Activated naive CD8-positive, alpha-beta T cell treated with anti-CD3 and anti-CD28 coated beads, Interleukin-2, amount 50 U/mL, for 24 hours (primary cell): ENCODE data around the gene OXCT1.
A peak's percentile ranks its signal among the peaks of the same experiment; 100 is the strongest.

Experiments used
- ATAC-seq: fragments of 150-1000 bp; cut with Tn5 transposase; one replicate; pipeline ENCODE4 v1.10.0; 2021
- DNase-seq: peaks from one replicate; pipeline ENCODE4 v3.0.0; 2021
- H3K27ac Mint-ChIP-seq: one replicate; pipeline ENCODE4 v1.8.0; 2021; ENCODE audit warnings: mild to moderate bottlenecking, mixed read lengths
- H3K27me3 Mint-ChIP-seq: one replicate; pipeline ENCODE4 v1.8.0; 2021; ENCODE audit warnings: mixed read lengths
- H3K36me3 Mint-ChIP-seq: one replicate; pipeline ENCODE4 v1.8.0; 2021; ENCODE audit warnings: low read depth, mixed read lengths
- H3K4me1 Mint-ChIP-seq: one replicate; pipeline ENCODE4 v1.8.0; 2021; ENCODE audit warnings: mixed read lengths
- H3K4me3 Mint-ChIP-seq: one replicate; pipeline ENCODE4 v1.8.0; 2021; ENCODE audit warnings: mild to moderate bottlenecking, moderate library complexity, mixed read lengths
- H3K9me3 Mint-ChIP-seq: one replicate; pipeline ENCODE4 v1.8.0; 2021; ENCODE audit warnings: mixed read lengths

The OXCT1 gene

DNA sequence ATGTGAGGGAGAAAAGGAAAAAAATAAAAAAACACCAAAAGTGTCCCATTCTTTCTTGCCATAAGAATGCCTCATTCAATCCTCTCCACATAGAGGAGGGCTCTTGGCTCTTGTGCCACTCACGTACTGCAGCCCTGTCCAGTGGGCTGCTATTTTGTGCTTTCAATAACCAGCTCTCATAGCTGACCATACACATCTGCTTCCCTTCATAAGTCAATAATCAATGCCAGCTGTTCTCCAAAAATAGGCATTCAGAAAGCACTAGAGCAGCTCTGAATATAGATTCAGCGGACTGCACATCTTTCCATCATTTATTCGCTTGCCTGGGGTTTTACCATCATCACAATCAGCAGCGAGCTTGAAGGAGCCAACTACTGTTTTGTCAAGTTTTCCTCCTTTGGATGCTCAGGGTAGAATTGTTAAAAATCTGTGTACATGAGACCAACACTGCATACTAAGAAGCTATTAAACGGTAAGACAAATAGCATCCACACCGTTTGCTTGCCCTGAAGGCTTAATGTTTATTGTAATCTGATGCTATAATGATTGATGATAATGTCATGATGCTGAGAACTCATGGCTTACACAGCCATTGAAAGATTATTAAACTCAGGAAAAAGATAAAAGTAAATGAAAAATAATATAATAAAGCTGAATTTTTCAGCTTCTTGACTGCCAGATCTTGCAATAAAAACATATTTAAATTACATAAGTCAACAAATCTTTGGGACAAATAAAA, 80.0 kb downstream of the OXCT1 start:
- H3K27me3 Mint-ChIP-seq: no peaks in the 10 kb centered on the region
- H3K4me3 Mint-ChIP-seq: no peak overlapping the region
- DNase-seq (no peak), ATAC-seq (no peak)
- peaks cover 44% of the 10 kb centered on the region for H3K36me3 Mint-ChIP-seq
- no peaks in the 10 kb centered on the region for H3K9me3 Mint-ChIP-seq
- H3K4me1 Mint-ChIP-seq: peaks cover 2% of the 10 kb centered on the region
- no peak overlapping the region for H3K27ac Mint-ChIP-seq

DNA sequence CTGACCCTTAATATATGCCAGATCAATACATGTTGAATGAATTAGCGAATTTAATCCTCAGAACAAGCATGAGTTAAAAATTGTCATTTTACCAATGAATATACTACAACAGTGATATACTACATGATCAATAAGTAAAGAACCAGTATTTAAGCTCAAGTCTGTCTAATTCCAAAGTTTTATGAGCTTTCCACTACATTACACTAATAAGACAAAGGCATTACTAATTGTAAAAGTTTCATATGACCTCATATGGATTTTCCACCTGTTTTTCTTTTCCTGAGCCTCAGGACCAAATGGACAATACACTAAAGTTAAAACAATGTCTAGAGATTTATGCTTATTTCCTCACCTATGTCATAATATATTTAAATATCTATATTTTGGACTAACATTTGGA, 80.8 kb downstream of the OXCT1 start:
- DNase-seq (no peak), ATAC-seq (no peak)
- H3K4me1 Mint-ChIP-seq: peaks cover 2% of the 10 kb centered on the region
- no peaks in the 10 kb centered on the region for H3K27me3 Mint-ChIP-seq
- no peak overlapping the region for H3K27ac Mint-ChIP-seq
- no peaks in the 10 kb centered on the region for H3K9me3 Mint-ChIP-seq
- no peak overlapping the region for H3K4me3 Mint-ChIP-seq
- H3K36me3 Mint-ChIP-seq: peaks cover 42% of the 10 kb centered on the region

DNA sequence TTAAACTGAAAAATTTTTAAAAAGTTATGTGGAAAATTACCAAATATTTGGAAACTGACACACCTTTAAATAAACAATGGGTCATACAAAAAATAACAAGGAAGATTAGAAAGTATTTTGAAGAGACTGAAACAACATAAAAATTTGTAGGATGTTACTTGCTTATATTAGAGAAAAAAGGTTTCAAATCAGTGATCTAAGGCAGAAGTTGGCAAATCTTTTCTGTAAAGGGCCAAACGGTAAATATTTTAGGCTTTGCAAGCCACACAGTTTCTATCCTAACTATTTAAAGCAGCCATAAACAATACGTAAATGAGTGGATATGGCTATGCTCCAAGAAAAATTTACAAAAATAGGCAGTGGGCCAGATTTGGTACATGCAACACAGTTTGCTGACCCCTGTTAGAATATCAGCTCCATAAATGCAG, 81.3 kb downstream of the OXCT1 start:
- Mint-ChIP-seq H3K9me3 (no peaks in the 10 kb centered on the region), H3K4me3 (no peak overlapping the region), H3K27me3 (no peaks in the 10 kb centered on the region), H3K36me3 (peaks cover 43% of the 10 kb centered on the region), H3K27ac (no peak overlapping the region), H3K4me1 (peaks cover 2% of the 10 kb centered on the region)
- ATAC-seq: no peak
- no peak for DNase-seq

DNA sequence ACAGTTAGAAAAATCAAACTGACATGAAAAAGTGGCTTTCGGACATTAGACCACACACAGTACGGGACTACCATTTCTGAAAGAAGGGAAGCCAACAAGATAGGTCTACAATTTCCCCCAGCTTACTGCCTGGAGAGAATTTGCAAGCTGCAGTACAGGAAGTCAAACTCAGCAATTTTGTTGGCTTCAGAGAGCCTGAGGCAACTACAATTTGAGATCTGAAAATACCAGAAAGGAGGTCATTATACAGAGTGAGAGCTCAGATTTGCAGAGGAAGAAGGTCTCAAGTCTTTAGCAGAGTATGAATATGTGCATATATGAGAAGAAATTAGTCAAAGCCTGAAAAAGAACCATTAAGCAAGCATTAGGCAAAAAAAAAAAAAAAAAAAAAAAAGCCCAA, 83.0 kb downstream of the OXCT1 start:
- no peak overlapping the region for H3K27ac Mint-ChIP-seq
- H3K27me3 Mint-ChIP-seq: no peaks in the 10 kb centered on the region
- DNase-seq: no peak

DNA sequence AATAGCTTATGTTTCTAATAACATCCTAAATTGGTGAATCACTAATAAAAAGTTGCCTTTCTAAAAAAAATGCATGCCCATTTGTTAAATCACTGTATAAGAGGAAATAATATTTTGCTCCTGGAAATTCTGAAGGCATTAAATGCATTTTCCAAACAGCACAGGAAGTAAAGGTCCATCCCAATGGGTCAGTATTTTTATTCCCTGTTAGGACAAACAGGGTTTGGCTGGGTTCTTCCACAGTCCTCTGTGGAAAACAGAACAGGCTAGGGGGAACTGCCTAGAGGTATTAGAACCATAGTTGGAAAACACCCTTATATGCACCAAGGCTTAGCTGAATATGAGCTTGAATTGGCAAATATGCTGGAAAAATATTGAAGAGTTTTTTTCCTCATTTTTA, 85.2 kb downstream of the OXCT1 start:
- ATAC-seq (no peak), DNase-seq (no peak)
- Mint-ChIP-seq H3K27me3 (no peaks in the 10 kb centered on the region), H3K9me3 (no peaks in the 10 kb centered on the region), H3K36me3 (peaks cover 48% of the 10 kb centered on the region), H3K4me1 (peaks cover 2% of the 10 kb centered on the region), H3K27ac (no peak overlapping the region), H3K4me3 (no peak overlapping the region)

More for the DNA sequence above, 83.0 kb downstream of the OXCT1 start:
- Mint-ChIP-seq H3K36me3 (peaks cover 46% of the 10 kb centered on the region), H3K4me1 (peaks cover 2% of the 10 kb centered on the region), H3K9me3 (no peaks in the 10 kb centered on the region), H3K4me3 (no peak overlapping the region)
- no peak for ATAC-seq

DNA sequence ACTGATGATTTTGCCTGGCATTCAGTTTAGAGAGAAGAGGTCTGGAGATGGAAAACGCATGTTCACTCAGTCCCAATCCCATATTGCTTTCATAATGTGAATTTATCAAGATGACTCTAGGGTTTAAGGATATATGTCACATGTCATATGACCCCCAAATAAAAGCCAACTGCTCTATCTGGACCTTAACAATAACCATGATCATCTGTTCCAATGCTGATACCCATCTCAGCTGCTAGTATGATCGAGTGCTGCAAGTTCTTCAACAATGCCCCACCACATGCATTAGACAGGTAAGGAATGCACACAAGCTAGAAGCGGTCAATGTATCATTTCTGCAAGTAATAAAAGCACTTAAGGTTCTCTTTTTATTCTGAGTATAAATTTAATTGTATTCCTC, 91.8 kb downstream of the OXCT1 start:
- no peaks in the 10 kb centered on the region for H3K4me1 Mint-ChIP-seq
- no peaks in the 10 kb centered on the region for H3K27me3 Mint-ChIP-seq
- no peak for DNase-seq
- no peaks in the 10 kb centered on the region for H3K9me3 Mint-ChIP-seq
- no peak for ATAC-seq
- no peak overlapping the region for H3K27ac Mint-ChIP-seq
- H3K36me3 Mint-ChIP-seq: peaks cover 42% of the 10 kb centered on the region
- H3K4me3 Mint-ChIP-seq: no peak overlapping the region

DNA sequence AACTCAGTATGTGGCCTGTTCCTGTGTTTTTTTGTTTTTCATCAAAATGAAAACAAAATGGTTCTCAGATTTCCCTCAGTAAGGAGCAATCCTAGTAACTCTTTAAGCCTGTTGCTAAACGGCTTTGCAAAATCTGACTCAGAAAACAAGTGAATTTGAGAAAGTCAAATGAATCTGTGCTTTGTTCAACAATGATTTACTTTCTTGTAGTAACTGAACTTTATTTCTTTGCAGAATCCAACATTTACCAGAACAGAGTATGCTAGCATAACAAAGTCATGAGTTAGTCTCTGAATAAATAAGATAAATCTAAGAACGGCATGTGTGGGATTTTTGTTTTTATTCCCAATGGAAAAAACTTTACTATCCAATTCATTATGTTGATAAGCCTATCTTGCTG, 93.8 kb downstream of the OXCT1 start:
- Mint-ChIP-seq H3K4me3 (no peak overlapping the region), H3K27me3 (no peaks in the 10 kb centered on the region), H3K36me3 (peaks cover 41% of the 10 kb centered on the region), H3K9me3 (no peaks in the 10 kb centered on the region), H3K27ac (no peak overlapping the region), H3K4me1 (peaks cover 8% of the 10 kb centered on the region)
- ATAC-seq (no peak), DNase-seq (no peak)

DNA sequence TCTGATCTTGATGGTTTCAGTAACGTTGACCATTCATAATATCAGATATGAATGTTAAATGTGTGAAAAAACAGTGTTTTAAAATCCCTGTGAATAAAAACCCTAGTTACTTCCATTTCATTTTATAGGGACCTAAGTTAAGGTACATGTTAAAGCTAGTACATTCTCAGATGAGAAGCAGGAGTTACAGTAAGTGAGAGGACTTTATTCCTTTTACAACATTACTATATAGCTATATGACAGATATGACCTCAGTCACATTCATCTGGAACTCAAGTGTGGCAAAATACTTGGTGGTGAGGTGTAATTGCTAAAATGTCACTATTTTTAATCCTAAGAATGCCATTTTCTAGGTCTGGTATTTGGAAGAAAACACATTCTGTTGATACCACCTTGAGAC, 96.4 kb downstream of the OXCT1 start:
- peaks cover 40% of the 10 kb centered on the region for H3K36me3 Mint-ChIP-seq
- H3K27ac Mint-ChIP-seq: no peak overlapping the region

DNA sequence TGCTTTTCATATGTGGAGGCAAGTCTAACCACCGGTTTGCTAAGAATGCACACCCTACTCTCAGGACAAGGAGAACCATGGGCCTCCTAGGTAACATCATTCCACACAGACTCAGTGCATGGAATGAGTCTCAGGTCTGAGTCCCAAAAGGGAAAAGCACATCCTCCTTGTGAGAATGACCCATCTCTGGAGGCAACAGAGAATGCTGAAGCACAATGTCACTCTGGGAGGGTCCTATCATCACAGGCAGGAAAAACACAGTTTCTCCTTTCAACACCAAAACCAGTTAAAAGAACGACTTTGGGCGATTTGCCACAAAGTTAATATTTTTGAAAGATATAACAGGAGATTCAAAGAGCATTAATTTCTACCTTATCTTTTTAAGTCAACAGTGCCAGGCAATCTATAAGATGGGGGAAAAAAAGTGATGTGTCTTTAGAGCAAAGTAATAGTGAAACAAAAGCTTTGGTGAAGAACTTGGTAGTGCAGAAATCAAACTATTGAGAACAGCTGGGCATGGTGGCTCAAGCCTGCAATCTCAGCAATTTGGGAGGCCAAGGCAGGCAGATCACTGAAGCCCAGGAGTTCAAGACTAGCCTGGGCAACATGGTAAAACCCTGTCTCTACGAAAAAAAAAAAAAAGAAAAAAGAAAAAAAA, 97.3 kb downstream of the OXCT1 start:
- no peaks in the 10 kb centered on the region for H3K9me3 Mint-ChIP-seq
- DNase-seq (no peak), ATAC-seq (no peak)
- no peaks in the 10 kb centered on the region for H3K27me3 Mint-ChIP-seq
- H3K27ac Mint-ChIP-seq: no peak overlapping the region
- H3K4me1 Mint-ChIP-seq: peaks cover 8% of the 10 kb centered on the region
- peaks cover 36% of the 10 kb centered on the region for H3K36me3 Mint-ChIP-seq
- no peak overlapping the region for H3K4me3 Mint-ChIP-seq

More for the DNA sequence above, 96.4 kb downstream of the OXCT1 start:
- Mint-ChIP-seq H3K9me3 (no peaks in the 10 kb centered on the region), H3K4me3 (no peak overlapping the region), H3K4me1 (peaks cover 8% of the 10 kb centered on the region), H3K27me3 (no peaks in the 10 kb centered on the region)
- DNase-seq (no peak), ATAC-seq (no peak)

DNA sequence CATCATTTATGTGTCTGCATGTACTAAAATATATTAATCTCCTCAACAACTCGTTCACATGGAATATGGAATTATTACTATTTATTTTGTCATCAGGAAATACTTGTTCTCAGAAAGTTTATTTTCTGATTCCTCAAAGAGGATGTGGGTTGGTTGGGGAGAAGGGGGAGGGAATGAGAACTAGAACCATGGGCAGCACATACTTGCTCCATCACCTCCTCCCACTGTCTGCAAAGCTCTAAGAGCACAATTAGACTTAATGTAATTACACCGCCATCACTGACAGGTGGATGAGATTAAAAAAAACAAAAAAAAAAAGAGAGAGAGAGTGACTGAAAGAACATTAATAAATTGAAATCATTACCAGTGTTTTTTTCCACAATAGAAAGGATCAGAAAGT, 98.2 kb downstream of the OXCT1 start:
- Mint-ChIP-seq H3K27me3 (no peaks in the 10 kb centered on the region), H3K36me3 (peaks cover 36% of the 10 kb centered on the region), H3K4me1 (peaks cover 8% of the 10 kb centered on the region), H3K9me3 (no peaks in the 10 kb centered on the region), H3K27ac (peak overlapping the region; percentile 27), H3K4me3 (no peak overlapping the region)
- DNase-seq (no peak), ATAC-seq (no peak)

DNA sequence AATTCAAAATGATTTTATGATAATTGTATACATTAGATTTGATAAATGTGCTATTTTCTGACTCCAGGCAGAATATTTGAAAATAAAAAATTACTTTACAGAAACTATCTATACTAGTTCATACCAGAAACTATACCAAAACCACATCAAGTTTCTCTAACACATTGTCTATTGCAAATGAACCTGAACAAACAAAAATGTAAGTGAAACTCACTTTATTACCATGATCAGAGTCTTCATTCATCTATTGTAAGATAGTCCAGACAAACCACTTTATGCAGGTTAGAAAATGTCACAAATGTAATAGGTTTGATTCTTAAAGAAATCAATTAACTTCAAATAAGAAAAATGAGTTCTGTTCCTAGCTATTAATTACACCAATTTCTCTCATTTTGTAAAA, 99.4 kb downstream of the OXCT1 start:
- Mint-ChIP-seq H3K27ac (no peak overlapping the region), H3K27me3 (no peaks in the 10 kb centered on the region), H3K4me3 (no peak overlapping the region), H3K36me3 (peaks cover 37% of the 10 kb centered on the region), H3K4me1 (peaks cover 8% of the 10 kb centered on the region), H3K9me3 (no peaks in the 10 kb centered on the region)
- no peak for DNase-seq
- ATAC-seq: no peak

DNA sequence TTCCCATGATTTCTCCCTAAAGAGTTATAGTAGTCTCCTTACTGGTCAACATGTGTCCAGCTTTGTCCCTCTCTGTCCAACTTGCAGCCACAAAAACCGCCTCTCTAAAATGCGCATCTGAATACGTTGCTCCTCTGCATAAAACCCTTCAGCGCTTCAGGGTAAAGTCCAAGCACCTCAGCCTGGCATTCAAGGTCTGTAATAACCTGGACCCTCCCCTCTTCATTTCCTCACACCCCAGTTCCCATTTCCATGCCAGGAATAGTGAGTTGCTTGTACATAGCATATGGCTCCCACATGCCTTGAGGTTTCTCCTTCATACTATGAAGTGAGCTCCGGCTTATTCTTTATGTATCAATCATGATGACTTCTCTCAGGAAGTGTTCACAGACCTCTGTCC, 101.5 kb downstream of the OXCT1 start:
- Mint-ChIP-seq H3K27me3 (no peaks in the 10 kb centered on the region), H3K9me3 (no peaks in the 10 kb centered on the region), H3K4me3 (no peak overlapping the region), H3K4me1 (peaks cover 11% of the 10 kb centered on the region), H3K27ac (no peak overlapping the region), H3K36me3 (peaks cover 41% of the 10 kb centered on the region)
- no peak for ATAC-seq
- DNase-seq: no peak

DNA sequence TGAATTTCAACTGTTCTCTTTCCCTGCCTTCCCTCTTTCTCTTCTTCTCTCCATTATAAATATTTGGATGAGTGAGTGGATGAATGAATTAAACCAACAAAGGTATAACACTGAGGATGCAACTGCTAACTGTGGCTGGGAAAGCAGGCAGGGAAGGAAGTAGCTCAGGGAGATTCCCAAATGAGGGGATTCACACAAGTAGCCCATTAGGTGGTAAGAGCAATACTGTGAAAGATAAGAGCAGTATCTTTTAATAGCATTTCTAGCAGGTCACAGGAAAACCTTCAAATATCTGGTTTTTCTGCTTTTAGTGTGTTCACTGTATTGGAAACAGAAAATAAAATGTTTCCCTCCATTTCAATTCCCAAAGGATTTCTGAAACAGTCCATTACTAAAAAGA, 105.6 kb downstream of the OXCT1 start:
- DNase-seq (no peak), ATAC-seq (no peak)
- Mint-ChIP-seq H3K4me3 (no peak overlapping the region), H3K9me3 (no peaks in the 10 kb centered on the region), H3K27ac (peak overlapping the region; percentile 17), H3K36me3 (peaks cover 52% of the 10 kb centered on the region), H3K27me3 (no peaks in the 10 kb centered on the region), H3K4me1 (peaks cover 3% of the 10 kb centered on the region)

DNA sequence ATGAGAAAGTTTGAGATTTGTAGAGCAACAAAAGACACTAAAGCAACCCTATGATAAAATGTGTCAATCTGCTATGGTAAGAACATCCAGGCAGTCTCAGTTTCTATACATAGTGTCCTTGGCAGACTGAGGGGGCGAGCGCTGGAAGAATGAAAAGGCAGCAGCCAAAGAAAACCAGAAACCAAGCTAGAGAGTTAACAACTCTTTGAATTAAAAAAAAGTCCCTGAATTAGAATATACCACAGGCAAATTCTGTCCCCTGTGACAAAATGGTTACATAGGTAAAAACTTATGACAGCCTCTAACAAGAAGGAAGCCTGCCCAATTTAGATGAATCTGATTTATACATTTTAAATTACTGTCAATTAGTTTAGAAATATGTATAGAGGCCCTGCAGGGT, 106.7 kb downstream of the OXCT1 start:
- no peaks in the 10 kb centered on the region for H3K9me3 Mint-ChIP-seq
- H3K4me3 Mint-ChIP-seq: no peak overlapping the region
- H3K4me1 Mint-ChIP-seq: peaks cover 3% of the 10 kb centered on the region
- DNase-seq (no peak), ATAC-seq (no peak)
- H3K27me3 Mint-ChIP-seq: no peaks in the 10 kb centered on the region
- H3K36me3 Mint-ChIP-seq: peaks cover 56% of the 10 kb centered on the region
- no peak overlapping the region for H3K27ac Mint-ChIP-seq

DNA sequence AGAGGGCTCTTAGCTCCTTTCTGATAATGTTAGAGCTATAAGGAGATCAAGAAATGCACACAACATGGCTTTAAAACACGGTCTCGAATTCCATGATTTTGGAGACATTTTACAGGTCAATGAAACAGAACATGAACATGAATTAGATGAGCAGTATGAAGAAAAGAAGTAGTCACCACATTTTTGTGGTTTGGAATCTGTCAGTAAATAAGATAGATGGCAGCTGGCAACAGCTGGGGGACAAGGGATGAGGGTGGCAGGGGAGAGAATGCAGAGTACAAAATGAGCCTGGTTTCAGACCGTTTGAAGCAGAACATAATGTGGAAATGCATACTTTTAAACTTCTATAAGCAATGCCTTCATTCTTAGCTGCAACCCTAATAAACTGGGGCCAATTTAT, 107.1 kb downstream of the OXCT1 start:
- peaks cover 3% of the 10 kb centered on the region for H3K4me1 Mint-ChIP-seq
- DNase-seq: no peak
- no peak for ATAC-seq
- no peaks in the 10 kb centered on the region for H3K9me3 Mint-ChIP-seq
- no peaks in the 10 kb centered on the region for H3K27me3 Mint-ChIP-seq
- H3K4me3 Mint-ChIP-seq: no peak overlapping the region
- H3K36me3 Mint-ChIP-seq: peaks cover 60% of the 10 kb centered on the region
- H3K27ac Mint-ChIP-seq: no peak overlapping the region
